SIG-M5 treated with dmso at 0.1 percent for 504 hours (cell line): ENCODE results near the gene PACS1.

Experiments
- DNase-seq: peaks from one replicate; lab custom pipeline; 2025; ENCODE audit not compliant: unreplicated experiment; lab: John Stamatoyannopoulos, UW

PACS1 gene

GRCh38 chr11:66048547-66049323, 21.3 kb upstream of the PACS1 start, which contains the start of gene GAL3ST3:
Gene GAL3ST3, minus strand, starts transcription at chr11:66049161. Its CDS starts 3,746 bp downstream, at chr11:66045415.
- no peak for DNase-seq

GRCh38 chr11:66050581-66051231, 19.4 kb upstream of the PACS1 start:
- DNase-seq = no peak

GRCh38 chr11:66051371-66051765, 18.7 kb upstream of the PACS1 start:
- no peak for DNase-seq

- peak; percentile 98 for DNase-seq
Measured at GRCh38 chr11:66051766-66052663, 18.1 kb upstream of the PACS1 start, which contains the start of gene SF3B2. Gene SF3B2, plus strand, starts transcription at chr11:66052364. Its CDS starts 21 bp downstream, at chr11:66052385.

DNA sequence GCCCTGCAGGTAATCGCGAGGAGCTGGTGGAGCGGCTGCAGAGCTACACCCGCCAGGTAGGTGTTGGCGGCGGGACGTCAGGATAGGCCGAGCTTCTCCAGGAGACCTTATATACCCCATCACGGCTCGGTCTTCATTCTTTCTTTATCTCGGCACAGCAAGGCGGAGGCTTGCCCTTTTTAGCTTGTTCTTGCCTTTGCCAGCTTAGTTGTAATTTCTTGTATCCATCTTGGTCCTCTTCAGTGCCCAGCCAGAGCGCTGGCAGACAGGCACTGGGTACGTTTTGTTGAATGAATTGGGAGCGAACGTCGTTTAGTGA, 17.4 kb upstream of the PACS1 start:
- no peak for DNase-seq

GRCh38 chr11:66055021-66055420, 15.1 kb upstream of the PACS1 start:
- DNase-seq = no peak

DNA sequence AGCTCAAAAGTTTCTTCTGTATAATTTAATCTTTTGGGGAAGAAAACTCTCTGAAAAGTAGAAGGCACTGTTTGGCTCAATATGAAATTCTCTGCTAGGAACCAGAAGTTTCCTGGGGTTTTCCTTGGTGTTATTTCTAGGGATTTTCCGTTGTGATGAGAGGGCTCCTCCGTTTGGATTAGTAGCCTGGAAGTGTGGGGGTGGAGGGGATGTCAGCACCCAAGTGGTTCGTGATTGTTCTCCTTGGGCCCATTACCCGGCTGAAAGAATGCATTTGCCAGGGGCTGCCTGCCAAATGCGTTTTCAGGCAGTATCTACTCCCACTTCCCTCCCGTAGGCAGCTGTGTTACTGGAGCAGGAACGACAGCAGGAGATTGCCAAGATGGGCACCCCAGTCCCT, 13.6 kb upstream of the PACS1 start:
- no peak for DNase-seq

GRCh38 chr11:66059966-66060680, 9.9 kb upstream of the PACS1 start:
- no peak for DNase-seq

DNA sequence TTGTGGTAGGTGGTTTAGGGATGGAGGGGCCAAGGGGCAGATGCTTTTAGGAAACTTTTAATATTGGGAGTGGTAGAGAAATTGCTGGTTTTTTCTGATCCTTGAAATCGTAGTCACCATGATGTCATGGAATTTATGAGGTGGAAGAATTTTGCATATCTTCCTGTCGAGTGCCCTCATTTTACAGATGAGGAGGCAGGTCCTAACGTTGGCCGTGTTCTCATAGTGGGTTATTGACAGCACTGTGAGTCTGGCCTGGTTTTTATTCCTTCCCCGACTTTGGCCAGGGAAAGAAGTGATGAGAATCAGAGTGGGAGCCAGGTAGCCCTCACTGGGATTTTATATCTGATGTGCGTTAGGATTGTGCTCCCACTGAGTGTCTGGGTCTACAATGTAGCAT, 8.8 kb upstream of the PACS1 start:
- DNase-seq = no peak

GRCh38 chr11:66062408-66062807, 7.7 kb upstream of the PACS1 start:
- no peak for DNase-seq

DNA sequence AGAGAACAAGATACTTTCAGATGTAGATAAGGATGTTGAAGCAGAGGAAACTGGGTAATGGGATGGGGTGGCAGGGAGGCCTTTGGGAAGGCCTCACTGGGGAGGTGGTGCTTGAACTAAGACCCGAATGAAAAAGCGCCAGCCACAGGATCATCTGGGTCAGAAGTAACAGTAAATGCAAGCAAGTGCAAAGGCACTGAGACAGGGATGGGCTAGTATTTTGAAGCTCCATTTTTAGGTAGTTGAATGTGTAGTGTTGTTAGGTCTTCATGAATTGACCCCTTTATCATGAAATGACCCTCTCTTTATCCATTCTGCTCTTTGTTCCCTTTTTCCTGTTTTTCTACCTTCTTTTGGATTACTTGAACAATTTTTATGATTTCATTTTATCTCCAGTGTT, 6.2 kb upstream of the PACS1 start:
- no peak for DNase-seq

DNA sequence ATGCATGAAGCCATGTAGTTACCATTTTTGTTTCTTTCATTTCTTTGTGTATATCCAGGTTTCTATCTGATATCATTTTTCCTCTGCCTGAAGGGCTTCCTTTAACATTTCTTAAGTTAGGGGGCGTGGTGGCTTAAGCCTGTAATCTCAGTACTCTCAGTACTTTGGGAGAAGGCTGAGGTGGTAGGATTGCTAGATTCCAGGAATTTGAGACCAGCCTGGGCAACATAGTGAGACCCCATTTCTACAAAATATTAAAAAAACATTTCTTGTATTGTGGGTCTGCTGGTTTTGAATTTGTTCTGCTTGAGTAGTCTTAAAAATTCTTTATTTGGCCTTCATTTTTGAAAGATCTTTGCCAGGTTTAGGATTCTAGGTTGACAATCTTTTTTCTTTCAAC, 5.5 kb upstream of the PACS1 start:
- DNase-seq = no peak

DNA sequence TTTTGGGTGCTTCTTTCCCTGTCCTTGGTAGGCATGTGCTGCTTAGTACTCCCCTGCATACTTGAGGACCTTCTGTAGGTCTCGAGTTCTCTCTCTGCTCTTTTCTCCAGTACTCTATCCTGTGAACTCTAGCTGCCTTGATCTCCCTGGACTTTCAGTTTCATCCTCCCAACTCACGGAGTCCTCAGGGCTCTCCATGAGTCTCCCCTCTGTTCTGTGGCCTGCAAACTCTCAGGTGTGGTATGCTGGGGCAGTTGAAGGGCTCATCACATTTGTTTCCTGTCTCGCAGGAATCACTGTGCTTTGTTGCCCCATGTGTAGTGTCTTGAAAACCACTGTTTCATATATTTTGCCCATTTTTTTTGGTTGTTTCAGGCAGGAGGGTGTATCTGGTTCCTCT, 3.3 kb upstream of the PACS1 start:
- DNase-seq = no peak

- no peak for DNase-seq
Measured at GRCh38 chr11:66067640-66068039, 2.4 kb upstream of the PACS1 start.

DNA sequence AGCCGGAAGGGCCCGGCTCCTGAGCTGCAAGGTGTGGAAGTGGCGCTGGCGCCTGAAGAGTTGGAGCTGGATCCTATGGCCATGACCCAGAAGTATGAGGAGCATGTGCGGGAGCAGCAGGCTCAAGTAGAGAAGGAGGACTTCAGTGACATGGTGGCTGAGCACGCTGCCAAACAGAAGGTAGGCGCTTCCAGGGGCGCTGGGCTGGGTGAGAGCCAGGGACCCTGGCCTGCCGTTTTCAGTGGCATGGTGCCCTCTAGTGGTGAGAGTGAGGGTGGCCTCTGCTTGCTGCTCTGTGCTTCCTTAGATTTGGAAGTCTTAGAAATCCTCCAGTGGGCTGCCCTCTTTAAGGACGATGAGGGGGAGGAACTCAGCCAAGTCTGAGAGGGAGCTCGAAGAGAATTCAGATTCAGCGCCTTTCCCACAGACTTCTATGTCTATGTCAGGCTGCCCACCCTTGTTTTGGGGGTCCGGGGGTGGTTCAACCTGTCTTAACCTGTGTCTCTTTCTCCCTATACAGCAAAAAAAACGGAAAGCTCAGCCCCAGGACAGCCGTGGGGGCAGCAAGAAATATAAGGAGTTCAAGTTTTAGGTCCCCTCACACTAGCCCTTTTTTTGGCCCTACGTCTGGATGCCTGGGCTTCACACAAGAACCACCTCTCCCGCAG, 1.8 kb upstream of the PACS1 start:
- peak; percentile 54 for DNase-seq

DNA sequence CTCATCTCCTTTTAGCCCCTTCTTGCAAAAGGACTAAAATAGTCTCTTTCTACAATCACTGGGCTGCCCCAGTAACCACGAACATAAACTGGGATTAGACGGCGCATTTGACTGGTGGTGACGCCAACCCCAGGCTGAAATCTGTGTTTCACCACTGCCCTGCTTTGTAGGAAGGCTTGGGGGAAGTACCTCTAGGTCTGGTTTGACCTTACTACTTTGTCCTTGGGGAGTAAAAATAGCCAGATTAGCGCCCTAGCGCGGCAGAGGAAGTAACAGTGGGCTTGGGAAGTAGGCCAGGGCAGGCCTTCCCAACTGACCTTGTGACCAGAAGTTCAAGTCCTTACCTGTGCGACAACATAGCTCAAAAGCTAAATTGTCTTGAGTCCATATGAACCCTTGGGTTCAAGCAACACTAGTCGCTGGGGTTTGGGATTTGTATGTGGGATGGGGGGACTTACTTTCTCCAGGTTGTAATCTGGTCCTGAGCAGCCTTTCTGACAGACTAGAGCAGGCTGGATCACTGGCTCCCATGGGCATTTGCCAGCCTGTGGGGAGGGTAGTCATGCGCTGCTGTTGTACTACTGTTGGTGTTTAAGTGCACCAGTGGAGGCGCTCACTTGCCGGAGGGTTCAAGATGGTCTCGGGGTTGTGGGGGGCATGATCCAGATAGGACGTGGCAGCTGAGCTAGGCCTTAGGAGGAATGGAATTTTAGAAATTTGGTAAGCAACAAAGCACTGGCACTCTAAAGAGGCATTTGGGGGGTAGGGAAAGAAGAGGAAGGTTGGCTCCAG, 953 bp upstream of the PACS1 start:
- peak; percentile 31 for DNase-seq

- DNase-seq = no peak
Measured at GRCh38 chr11:66070604-66071380, 720 bp downstream of the PACS1 start.

DNA sequence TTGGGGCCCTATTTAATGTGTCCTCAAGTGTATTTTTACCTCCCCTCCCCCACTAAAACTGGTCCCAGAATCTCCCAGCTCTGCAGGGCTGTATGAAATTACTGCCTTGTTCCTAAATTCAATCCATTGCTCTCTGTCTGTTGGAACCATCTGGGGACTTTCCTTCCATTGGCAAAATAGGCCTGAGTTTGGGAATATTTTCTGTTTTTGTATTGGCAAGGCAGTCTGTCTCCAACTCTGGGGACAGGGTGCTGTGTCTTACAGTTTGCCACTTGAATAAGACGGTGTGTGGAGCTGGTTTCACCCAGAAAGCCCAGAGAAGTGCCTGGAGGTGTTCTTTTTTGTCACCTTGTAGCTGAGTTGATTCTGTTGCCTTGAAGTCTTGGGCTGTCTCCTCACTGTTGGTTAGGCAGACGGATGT, 1.3 kb downstream of the PACS1 start:
- DNase-seq = no peak

DNA sequence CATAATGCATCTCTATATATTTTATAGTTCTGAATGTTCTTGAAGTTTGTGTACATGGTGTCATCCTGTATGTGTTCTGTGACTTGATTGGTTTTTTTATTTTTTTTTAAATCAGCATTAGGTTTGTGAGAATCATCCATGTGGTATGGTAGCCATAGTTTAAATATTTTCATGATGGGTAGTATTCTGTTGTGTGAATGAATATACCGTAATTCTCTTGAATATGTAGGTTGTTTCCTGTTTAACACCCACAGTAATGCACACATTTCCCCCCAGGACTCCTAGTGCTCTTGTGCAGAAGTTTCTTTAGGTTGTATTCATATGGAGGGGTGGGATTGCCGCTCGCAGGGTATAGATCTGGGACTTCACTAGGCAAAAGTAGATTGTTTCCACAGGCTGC, 2.0 kb downstream of the PACS1 start:
- no peak for DNase-seq
